ENCODE results near the gene TSHZ1.

Gene TSHZ1

DNA sequence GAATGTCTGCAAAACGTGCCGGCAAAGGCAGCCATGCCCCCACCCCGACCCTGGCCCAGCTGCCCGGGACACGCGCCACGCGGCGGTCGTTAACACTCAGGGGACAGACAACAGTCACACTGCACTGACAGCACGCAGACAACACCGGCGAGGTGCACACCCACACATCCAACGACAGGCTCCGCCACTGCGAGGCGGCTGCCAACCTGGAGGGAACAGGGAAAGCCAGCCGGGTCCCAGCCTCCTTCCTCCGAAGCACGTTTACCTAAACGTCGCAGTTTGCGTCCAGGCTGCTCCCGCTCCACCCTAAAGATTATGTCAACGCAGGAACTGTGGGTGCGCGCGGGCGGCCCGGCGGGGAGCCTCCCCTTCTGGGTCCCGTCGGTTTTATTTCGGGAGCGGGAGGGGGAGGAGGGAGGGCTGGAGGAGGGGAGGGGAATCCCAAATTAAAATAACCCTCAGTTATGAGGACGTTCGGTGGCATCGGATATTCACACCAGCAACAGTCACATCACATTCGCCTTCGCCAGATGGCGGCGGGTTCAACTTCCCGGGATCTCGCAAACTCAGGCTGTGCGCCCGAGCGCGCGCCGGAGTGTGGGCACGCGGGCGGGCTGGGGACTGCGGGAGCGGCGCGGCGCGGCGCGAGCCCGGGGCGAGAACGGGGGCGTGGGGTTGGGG is 2.3 kb upstream of the TSHZ1 start:
- FAIRE-seq, result no peak

DNA sequence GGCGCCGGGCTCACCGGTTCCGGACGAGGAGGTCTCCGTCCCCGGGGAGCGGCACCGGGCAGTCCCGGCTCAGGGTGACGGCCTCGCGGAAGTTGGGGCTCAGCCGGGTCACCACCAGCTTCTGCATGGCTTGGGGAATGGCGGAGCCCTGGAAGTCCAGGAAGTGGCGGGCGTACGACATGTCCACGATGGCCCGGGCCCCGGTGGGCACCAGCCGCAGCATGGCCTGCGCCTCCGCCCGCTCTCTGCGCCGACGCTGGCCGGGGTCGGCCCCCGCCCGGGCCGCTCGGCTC is 1.8 kb upstream of the TSHZ1 start:
- FAIRE-seq, result no peak

GRCh38 chr18:75209129-75209950 is 1.3 kb upstream of the TSHZ1 start, which contains the start of gene PTGR3:
TSS of gene PTGR3 (minus strand) at chr18:75209139. CDS start at chr18:75209058, 81 bp downstream.
- peak; percentile 30 for FAIRE-seq

DNA sequence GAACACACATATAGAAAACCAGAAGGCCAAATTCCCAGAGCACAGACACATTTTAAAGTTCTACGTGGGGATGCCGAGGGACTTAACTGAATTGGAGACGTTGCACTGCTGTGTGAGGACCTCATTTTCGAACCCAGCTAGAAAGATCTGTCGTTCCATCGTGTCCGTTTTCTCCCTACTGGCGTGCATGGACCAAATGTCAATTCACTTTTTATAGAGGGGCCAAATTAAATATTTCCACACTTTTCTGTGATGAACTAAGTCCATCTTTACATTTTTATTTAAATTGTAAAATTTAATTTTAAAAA is 692 bp upstream of the TSHZ1 start:
- no peak for FAIRE-seq

DNA sequence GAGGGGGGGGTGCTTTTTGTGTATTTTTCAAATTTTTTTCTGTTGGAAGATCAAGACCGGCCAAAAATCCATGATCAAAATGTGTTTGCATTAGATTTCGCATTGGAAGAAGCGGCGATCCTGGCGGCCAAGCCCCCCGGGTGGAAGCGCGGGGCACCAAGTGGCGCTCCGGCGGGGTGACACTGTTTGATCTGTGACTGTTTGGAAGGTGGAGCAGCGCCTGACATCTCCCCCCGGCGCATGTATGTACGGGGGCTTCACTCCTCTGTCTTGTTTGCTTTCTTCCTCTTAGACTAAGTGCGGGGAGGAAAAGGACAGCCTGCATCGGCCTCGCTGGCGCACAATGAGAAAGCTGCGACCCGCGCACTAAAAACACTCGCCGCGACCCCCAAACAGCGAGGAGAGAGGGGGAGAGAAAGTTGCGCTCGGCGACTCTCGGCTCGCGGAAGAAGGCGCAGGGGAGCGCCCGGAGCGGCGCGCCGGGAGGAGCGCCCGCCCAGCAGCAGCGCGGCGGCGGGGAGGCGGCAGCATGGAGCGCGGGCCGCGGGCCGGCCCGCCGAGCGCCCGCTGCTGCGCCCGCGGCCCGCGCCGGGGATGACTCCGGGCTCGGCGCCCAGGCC is 515 bp downstream of the TSHZ1 start:
- no peak for FAIRE-seq

GRCh38 chr18:75211626-75211952 is 992 bp downstream of the TSHZ1 start:
- FAIRE-seq, result no peak

- FAIRE-seq, result no peak
Observed at GRCh38 chr18:75211953-75212750, 1.6 kb downstream of the TSHZ1 start.

DNA sequence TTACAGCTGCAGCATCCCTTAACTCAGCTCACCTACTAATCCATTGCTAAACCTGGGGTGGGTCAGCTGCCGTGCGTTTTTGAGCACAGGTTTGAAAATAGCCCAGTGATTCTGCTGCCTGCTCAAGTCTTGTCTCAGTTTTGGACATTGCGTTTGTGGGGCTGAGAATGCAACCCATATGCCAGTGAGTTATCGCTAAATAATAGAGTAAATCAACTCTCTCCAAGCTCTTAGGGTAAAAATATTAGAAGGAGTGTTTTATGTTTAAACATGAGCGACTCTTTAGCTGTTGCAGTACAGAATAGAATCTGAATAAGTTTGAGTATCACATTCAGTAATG is 2.1 kb downstream of the TSHZ1 start:
- peak; percentile 9 for FAIRE-seq

DNA sequence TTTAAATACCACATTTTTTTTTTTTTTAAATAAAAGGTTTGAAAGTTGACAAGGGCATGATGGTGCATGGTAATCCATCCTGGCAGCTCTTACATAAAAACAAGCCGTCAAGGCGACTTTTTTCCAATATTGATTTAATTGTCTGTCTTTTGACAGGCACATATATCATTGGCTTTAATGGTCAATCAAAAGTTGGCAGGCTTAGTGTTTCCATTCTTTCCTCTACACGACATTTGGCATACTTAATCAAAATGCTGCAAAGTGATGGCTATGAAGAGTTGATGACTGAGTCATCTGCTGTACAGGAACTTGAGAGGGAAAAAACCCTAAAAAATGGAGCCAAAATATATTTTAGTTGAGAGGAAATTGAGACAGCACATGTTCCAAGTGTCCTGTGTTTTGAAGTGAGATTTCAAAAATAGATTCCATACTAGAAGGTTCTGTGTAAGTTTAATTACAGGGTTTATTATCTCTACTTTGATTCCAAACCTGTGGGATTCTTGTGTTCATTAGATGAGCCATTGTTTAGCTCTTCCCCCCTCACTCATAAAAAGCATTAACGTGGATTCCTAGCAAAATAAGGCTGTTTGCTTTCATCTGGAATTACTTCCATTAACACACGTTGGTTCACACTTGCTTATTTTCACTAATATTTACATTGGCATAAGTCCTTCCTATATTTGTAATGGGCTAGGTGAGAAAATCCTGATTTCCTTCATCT is 3.2 kb downstream of the TSHZ1 start:
- FAIRE-seq, result peak; percentile 79

DNA sequence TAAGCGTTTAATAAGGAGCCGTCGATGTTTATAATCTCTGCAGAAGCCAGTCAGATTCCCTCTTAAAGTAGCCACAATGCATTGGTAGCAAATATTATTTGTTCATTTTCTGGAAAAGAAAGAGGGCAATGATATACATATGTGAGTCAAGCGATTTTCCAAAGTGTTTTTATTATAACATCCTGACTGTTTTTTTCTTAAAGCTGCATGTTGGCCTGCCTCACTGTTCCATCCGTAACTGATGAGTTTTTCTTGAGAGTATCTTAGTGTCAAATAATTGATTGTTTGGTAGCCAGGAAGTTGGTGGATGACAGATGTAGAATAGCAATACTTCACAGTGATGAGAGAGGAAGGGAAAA is 3.7 kb downstream of the TSHZ1 start:
- no peak for FAIRE-seq

GRCh38 chr18:75214766-75215510 is 4.3 kb downstream of the TSHZ1 start:
- peak; percentile 98 for FAIRE-seq

DNA sequence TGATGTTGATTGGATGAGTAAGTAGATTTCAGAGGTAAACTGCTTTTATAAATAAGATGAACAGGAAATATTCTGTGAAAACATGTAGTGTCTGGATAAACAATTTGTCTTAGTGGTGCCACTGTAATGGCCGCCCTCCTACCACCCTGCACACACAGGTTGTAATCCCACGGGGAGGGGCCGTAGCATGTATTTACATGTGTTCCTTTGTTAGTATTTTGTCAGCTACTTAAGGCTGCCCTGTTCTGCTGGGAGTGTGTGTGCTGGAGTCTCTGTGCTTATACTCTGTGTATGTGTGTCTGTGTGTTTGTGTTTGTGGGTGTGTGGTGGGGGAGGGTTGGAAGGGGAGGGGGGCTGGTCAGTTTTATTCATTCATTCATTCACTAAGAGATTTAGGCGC is 5.1 kb downstream of the TSHZ1 start:
- no peak for FAIRE-seq

GRCh38 chr18:75216212-75216910 is 5.8 kb downstream of the TSHZ1 start:
- FAIRE-seq, result peak; percentile 96

DNA sequence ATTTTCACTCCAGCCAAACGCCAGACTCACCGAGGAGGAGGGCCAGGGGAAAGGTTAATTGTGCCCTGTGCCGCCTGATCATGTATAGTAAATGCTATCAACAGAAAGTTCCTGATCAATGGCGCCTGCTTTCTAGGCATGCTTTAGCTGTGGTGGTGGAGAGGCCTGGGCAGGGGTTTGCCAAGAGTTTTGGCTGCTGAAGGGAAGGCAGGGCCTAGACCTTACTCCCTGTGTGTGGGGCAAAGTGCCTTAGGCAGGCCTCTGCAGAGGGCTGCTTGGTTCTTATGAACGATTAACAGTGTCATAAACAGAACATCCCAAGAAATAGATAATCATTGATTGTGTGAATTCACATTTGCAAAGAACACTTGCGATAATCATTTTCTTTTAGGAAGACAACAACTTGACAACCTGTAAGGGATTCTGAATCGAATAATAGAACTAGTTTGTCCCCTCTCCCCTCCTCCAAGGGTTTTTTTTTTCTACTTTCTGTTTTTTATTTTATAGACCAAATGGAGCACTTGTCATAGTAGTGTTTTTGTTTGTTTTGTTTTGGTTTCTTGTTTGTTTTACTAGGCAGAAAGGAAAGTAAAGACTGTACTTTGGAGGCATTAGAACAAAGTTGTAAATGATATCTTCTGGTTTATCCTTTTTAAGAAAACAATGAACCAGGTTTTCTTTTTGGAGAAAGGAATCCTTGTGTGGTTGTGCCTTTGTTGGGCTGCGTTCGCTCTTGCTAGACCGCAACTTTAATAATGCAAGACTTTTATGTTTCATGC is 6.5 kb downstream of the TSHZ1 start:
- peak; percentile 74 for FAIRE-seq

DNA sequence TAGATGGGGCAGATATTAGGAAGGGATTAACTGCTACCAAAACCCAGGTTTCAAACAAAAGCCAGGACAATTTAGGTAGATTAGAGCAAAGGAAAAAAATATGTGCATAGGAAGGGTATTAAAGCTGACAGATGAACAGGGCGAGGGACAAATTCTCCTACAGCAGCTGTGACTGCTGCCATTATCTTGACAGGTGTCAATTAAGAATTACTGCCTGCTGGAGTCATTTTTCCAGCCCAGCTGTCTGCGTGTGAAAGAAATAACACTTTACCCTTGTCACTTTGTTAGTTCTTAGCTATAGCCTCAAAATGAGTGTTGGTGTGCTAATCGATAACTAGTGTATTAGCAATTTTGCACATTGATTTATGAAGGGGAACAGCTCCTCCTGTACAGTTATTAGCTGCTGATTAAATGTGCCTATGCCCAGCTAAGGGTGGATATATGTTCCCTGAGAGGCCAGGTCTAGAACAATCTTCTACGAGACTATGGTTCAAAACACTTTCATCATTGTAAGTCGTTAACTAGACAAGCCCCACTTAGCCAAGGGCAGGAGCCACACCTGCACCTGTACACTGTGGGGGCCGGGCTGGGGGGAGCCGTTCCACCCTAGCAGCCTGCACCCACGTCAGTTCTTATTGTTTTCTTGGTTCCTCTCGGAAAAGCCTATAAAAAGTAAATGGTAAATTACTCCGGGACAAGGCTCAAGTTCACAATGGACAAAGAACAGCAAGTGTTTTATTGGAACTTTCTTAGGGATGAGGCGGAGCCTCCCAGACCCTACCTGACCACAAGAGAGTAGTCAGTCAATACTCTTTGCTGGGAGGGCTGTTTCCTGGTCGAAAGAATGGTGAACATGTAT is 7.7 kb downstream of the TSHZ1 start:
- FAIRE-seq, result no peak

DNA sequence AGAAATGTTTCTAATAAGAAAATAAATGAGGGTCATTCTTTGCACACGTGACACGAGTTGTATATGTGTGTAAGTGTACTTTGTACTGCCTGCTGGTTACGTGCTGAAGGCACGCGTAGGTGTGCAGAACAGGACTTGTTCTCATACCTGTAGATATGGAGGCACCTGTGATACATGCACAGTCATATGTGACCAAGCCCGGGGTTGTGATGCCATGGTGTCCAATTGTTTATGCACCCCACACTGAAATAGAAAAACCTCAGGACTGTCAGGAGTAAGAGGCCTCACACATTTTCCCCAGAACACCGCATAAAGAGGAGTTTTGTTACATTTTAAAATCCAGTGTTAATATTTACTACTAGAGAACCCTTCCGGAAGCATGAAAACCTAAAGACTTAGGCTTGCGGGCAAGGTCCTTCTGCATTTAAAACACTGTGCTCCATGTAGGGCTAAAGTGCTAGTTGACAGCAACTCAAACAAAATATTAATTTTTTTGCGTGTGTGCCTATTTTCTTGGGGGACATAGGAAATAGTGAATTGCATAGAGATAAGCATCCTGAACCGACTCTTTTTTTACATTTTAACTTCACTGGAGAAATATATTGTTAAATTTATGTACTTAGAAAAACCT is 9.3 kb downstream of the TSHZ1 start:
- peak; percentile 41 for FAIRE-seq

DNA sequence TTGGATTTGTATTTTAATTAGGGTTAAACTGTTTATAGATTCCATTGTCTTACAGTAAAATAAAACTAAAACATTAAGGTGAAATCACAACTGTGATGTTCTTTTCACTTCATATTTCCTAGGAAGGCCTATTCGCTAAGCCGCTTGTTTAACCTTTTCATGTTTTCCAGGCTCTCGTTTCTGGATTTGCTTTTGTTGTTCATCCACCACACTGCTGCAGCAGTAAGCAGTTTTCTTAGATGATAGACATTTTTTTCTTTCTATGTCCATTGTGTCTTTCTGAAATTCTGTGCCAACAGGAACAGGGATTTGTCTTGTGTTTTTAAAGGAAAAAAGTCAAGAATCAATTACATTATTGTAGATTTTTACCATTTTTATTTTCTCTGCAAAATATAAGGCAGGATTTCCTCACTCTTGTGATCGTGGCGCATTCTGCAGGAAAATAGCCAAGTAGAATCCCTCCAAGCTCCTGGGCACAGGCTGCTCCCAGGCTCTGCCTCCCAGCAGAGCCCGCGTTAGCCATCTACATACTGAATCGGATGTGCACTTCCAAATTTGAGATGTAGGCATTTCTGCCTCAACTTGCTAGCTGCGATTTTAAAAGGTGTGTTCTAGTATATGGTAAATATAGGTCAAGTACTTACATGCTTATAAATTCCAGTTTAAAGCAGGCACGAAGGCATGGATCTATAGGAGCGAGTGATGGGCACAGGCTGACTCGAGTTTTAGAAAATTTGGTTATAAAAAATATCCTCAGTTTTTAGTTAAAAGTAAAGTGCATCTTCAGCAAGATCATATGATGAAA is 10.2 kb downstream of the TSHZ1 start:
- FAIRE-seq, result peak; percentile 92

DNA sequence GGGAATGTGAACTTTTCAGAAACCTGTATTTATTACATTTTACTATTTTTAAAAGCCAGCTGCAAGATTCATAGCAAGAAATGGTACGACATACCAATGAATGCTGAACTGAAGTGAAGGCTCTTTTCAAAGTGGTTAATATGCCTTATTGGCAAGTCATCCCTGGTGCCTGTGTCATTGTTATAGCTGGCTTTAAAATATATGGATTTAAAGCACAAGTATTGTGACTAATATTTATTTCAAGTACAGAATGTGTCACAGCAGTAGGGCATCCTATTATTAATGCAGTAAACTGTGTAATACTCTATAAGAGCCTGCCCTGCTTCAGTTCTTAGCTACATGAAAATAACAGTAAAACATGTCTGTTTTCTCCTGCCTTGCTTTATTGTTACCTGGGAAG is 10.8 kb downstream of the TSHZ1 start:
- FAIRE-seq, result peak; percentile 55

DNA sequence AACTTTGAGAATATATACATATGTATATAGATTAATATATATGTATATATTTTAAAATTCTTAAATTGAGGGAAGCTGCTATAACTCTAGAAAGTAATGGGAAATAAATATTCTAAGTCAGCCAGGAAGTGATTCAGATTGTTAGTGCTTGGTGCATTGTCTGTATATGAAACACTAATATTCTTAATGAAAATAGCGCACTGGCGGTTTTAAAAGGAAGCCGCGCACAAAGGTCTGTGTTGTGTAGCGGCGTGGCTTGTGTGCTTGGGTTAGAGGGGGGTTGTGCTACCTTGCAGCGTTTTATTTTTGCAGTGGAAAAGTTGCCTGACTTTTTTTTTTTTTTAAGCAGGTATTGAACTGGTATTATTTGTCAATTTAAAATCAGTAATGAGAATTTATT is 11.3 kb downstream of the TSHZ1 start:
- no peak for FAIRE-seq

Measured in islet of Langerhans (tissue), 1 donor.